SK-N-SH treated with all-trans-retinoic acid at 6 μM for 48 hours (cell line): ENCODE results near the gene ELOVL3.
A peak's percentile ranks its signal among the peaks of the same experiment; 100 is the strongest.

Experiments used
- ATAC-seq: fragments of 200-7000 bp; cut with Tn5 transposase; 3 replicates; pipeline ENCODE4 v1.9.1; 2020; ENCODE audit warnings: mild to moderate bottlenecking, moderate library complexity
- ARNTL ChIP-seq: fragments of 450-650 bp; formaldehyde crosslinking; IDR thresholded peaks from 2 replicates; pipeline ENCODE4 v1.5.0; 2020; ENCODE audit warnings: low read depth, mild to moderate bottlenecking, moderate library complexity, borderline replicate concordance
- BACH2 ChIP-seq: fragments of 250-450 bp; sonication (Bioruptor Pico); IDR thresholded peaks from 2 replicates; pipeline ENCODE4 v1.9.0; 2021; ENCODE audit warnings: mild to moderate bottlenecking, borderline replicate concordance
- CSDC2 ChIP-seq: fragments of 250-450 bp; sonication (Bioruptor Pico); IDR thresholded peaks from 2 replicates; pipeline ENCODE4 v1.5.0; 2020; ENCODE audit warnings: mild to moderate bottlenecking, moderate library complexity
- ESRRG ChIP-seq: fragments of 250-450 bp; sonication (Bioruptor Pico); IDR thresholded peaks from 2 replicates; pipeline ENCODE4 v1.6.1; 2021; ENCODE audit warnings: mild to moderate bottlenecking
- GLIS3 ChIP-seq: fragments of 250-450 bp; sonication (Bioruptor Pico); IDR thresholded peaks from 2 replicates; pipeline ENCODE4 v1.5.0; 2020; ENCODE audit warnings: mild to moderate bottlenecking, moderate library complexity
- ISL1 ChIP-seq: fragments of 250-450 bp; sonication (Bioruptor Pico); IDR thresholded peaks from 2 replicates; pipeline ENCODE4 v2.1.2; 2022; ENCODE audit warnings: mild to moderate bottlenecking, moderate library complexity
- OSR1 ChIP-seq: fragments of 250-450 bp; sonication (Bioruptor Pico); IDR thresholded peaks from 2 replicates; pipeline ENCODE4 v1.8.0; 2022; ENCODE audit warnings: moderate library complexity, mild to moderate bottlenecking, inconsistent platforms
- PATZ1 ChIP-seq: fragments of 250-450 bp; sonication (Bioruptor Pico); IDR thresholded peaks from 2 replicates; pipeline ENCODE4 v1.8.0; 2020; ENCODE audit warnings: mild to moderate bottlenecking, moderate library complexity, borderline replicate concordance
- POU6F1 ChIP-seq: fragments of 250-450 bp; sonication (Bioruptor Pico); IDR thresholded peaks from 2 replicates; pipeline ENCODE4 v1.8.0; 2021; ENCODE audit warnings: low read depth, mild to moderate bottlenecking, moderate library complexity, borderline replicate concordance
- PPARA ChIP-seq: fragments of 250-450 bp; sonication (Bioruptor Pico); IDR thresholded peaks from 2 replicates; pipeline ENCODE4 v1.5.0; 2020; ENCODE audit warnings: mild to moderate bottlenecking, borderline replicate concordance
- RARB ChIP-seq: fragments of 250-450 bp; sonication (Bioruptor Pico); IDR thresholded peaks from 2 replicates; pipeline ENCODE4 v1.8.0; 2021; ENCODE audit warnings: mild to moderate bottlenecking, moderate library complexity
- SNAI2 ChIP-seq: fragments of 250-450 bp; sonication (Bioruptor Pico); IDR thresholded peaks from 2 replicates; pipeline ENCODE4 v1.5.0; 2020; ENCODE audit warnings: mild to moderate bottlenecking, moderate library complexity
- TCF4 ChIP-seq: fragments of 250-450 bp; sonication (Bioruptor Pico); IDR thresholded peaks from 2 replicates; pipeline ENCODE4 v1.8.0; 2021; ENCODE audit warnings: mild to moderate bottlenecking, moderate library complexity, borderline replicate concordance
- TOX ChIP-seq: fragments of 250-450 bp; sonication (Bioruptor Pico); IDR thresholded peaks from 2 replicates; pipeline ENCODE4 v1.8.0; 2021; ENCODE audit warnings: mild to moderate bottlenecking, moderate library complexity, borderline replicate concordance
- ZC3H10 ChIP-seq: fragments of 250-450 bp; sonication (Bioruptor Pico); IDR thresholded peaks from 2 replicates; pipeline ENCODE4 v1.5.1; 2021; ENCODE audit warnings: mild to moderate bottlenecking, moderate library complexity
- ZFP3 ChIP-seq: fragments of 250-450 bp; sonication (Bioruptor Pico); IDR thresholded peaks from 2 replicates; pipeline ENCODE4 v1.5.0; 2020; ENCODE audit warnings: mild to moderate bottlenecking, moderate library complexity
- ZFP30 ChIP-seq: fragments of 450-650 bp; formaldehyde crosslinking; IDR thresholded peaks from 2 replicates; pipeline ENCODE4 v1.5.0; 2022; ENCODE audit warnings: mild to moderate bottlenecking, moderate library complexity
- ZNF565 ChIP-seq: fragments of 450-650 bp; formaldehyde crosslinking; conservative IDR thresholded peaks from 2 replicates; pipeline ENCODE4 v1.5.0; 2020; ENCODE audit warnings: low read depth, mild to moderate bottlenecking, moderate library complexity
- ZNF8 ChIP-seq: fragments of 450-650 bp; formaldehyde crosslinking; IDR thresholded peaks from 2 replicates; pipeline ENCODE4 v1.5.0; 2020; ENCODE audit warnings: mild to moderate bottlenecking, moderate library complexity

The ELOVL3 gene

GRCh38 chr10:102241032-102241443 is 14.9 kb downstream of the ELOVL3 start (continued):
- TF ChIP-seq PATZ1 (no peak), ISL1 (no peak), RARB (CRISPR knock-in tag) (no peak), ZC3H10 (CRISPR knock-in tag) (no peak), ARNTL (CRISPR knock-in tag) (no peak), ZFP30 (CRISPR knock-in tag) (no peak)
- TF ChIP-seq, all 23 proteins: peak for 0

GRCh38 chr10:102241444-102242117 is 15.5 kb downstream of the ELOVL3 start, which contains the start of gene PITX3:
PITX3 (minus strand) TSS chr10:102241512; CDS start chr10:102232080, 9,432 bp downstream.
- peak; percentile 26 for ATAC-seq
- TF ChIP-seq RARB (CRISPR knock-in tag) = no peak
- TF ChIP-seq TCF4 (CRISPR knock-in tag) = no peak
- no peak for TF ChIP-seq CSDC2 (CRISPR knock-in tag)
- no peak for TF ChIP-seq POU6F1 (CRISPR knock-in tag)
- TF ChIP-seq ZNF8 (CRISPR knock-in tag) = no peak
- no peak for TF ChIP-seq ESRRG
- TF ChIP-seq PATZ1 = no peak
- no peak for TF ChIP-seq ZFP30 (CRISPR knock-in tag)
- TF ChIP-seq BACH2 (CRISPR knock-in tag) = no peak
- no peak for TF ChIP-seq TOX (CRISPR knock-in tag)
- no peak for TF ChIP-seq OSR1 (CRISPR knock-in tag)
- no peak for TF ChIP-seq ZC3H10 (CRISPR knock-in tag)
- no peak for TF ChIP-seq ZFP3 (CRISPR knock-in tag)
- no peak for TF ChIP-seq ZNF565 (CRISPR knock-in tag)
- TF ChIP-seq GLIS3 = no peak

GRCh38 chr10:102242118-102242485 is 16.0 kb downstream of the ELOVL3 start:
- ATAC-seq = no peak
- TF ChIP-seq TOX (CRISPR knock-in tag) = no peak
- TF ChIP-seq TCF4 (CRISPR knock-in tag) = no peak
- TF ChIP-seq RARB (CRISPR knock-in tag) = no peak
- no peak for TF ChIP-seq GLIS3
- no peak for TF ChIP-seq CSDC2 (CRISPR knock-in tag)
- no peak for TF ChIP-seq PATZ1
- TF ChIP-seq ESRRG = no peak
- no peak for TF ChIP-seq ISL1
- TF ChIP-seq ZFP30 (CRISPR knock-in tag) = no peak
- no peak for TF ChIP-seq SNAI2 (CRISPR knock-in tag)
- no peak for TF ChIP-seq OSR1 (CRISPR knock-in tag)
- TF ChIP-seq ZNF565 (CRISPR knock-in tag) = no peak
- TF ChIP-seq ZNF8 (CRISPR knock-in tag) = no peak
- no peak for TF ChIP-seq BACH2 (CRISPR knock-in tag)
- no peak for TF ChIP-seq ZC3H10 (CRISPR knock-in tag)
- no peak for TF ChIP-seq POU6F1 (CRISPR knock-in tag)
- TF ChIP-seq PPARA (CRISPR knock-in tag) = no peak
